GM19238 (cell line): ENCODE data around the gene PODXL2.

Source experiments
- DNase-seq: peaks from one replicate; pipeline ENCODE4 v3.0.0; 2011; ENCODE audit warnings: low spot score; ENCODE audit not compliant: insufficient read length

The PODXL2 gene

GRCh38 chr3:127628426-127628787, 578 bp upstream of the PODXL2 start:
- DNase-seq, result no peak

- no peak for DNase-seq
Observed at GRCh38 chr3:127629467-127630403, 750 bp downstream of the PODXL2 start.

- no peak for DNase-seq
Observed at GRCh38 chr3:127630811-127631714, 2.1 kb downstream of the PODXL2 start.

GRCh38 chr3:127632035-127632820, 3.2 kb downstream of the PODXL2 start:
- no peak for DNase-seq

DNA sequence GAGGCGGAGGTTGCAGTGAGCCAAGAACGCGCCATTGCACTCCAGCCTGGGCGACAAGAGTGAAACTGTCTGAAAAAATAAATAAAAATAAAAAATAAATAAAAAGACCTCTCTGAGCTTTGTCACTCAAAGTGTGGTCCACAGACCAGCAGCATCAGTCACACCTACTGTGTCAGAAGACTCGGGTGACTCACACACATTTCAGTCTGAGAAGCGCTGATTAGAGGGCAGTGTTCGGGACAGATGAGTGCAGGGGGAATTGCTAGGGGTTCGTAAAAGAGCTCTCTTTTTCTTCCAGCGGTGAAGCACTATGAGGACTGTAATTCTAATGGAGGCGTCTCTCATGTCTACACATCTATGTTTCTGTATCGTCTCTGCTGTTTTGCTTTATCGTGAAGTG, 5.7 kb downstream of the PODXL2 start:
- no peak for DNase-seq

DNA sequence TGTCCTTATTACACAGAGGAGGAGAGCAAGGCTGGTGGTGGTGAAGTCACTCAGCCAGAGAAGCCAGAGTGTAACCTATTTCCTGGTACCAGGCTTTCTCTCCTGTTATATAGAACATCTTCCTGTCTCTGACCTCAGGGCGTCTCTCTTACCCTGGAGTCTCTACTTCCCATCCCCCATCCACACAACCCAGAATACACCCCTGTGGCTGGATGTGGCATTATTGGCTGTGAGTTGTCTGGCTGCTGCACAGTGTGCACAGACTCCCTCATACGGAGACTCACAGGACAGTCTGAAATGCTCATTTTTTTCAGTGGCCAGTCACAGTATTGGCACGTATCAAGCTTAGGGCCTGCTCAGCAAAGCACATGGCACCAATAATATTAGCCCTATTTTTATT, 8.6 kb downstream of the PODXL2 start:
- no peak for DNase-seq

DNA sequence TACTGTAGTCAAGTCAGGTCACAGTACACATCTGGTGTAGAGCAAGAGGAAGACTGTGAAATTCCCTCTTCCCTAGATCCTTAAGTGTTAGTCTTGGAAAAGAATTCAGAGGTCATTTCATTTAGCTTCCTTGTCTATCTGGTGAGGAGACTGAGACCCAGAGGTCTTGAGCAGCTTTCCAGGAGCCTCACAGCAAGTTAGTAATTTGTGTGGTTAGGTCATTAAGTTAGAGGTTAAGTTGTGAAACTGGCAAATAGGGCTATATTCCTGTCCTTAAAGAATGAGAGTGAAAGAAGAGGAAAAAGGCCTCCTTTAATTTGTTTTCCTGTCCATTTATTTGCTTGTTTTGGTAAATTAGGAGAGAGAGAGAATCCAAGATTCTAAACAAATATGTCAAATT, 9.0 kb downstream of the PODXL2 start:
- DNase-seq, result no peak

GRCh38 chr3:127639173-127640041, 10.4 kb downstream of the PODXL2 start:
- no peak for DNase-seq

- no peak for DNase-seq
Observed at GRCh38 chr3:127640042-127640355, 11.0 kb downstream of the PODXL2 start.

- DNase-seq, result no peak
Observed at GRCh38 chr3:127644641-127645370, 15.8 kb downstream of the PODXL2 start.

DNA sequence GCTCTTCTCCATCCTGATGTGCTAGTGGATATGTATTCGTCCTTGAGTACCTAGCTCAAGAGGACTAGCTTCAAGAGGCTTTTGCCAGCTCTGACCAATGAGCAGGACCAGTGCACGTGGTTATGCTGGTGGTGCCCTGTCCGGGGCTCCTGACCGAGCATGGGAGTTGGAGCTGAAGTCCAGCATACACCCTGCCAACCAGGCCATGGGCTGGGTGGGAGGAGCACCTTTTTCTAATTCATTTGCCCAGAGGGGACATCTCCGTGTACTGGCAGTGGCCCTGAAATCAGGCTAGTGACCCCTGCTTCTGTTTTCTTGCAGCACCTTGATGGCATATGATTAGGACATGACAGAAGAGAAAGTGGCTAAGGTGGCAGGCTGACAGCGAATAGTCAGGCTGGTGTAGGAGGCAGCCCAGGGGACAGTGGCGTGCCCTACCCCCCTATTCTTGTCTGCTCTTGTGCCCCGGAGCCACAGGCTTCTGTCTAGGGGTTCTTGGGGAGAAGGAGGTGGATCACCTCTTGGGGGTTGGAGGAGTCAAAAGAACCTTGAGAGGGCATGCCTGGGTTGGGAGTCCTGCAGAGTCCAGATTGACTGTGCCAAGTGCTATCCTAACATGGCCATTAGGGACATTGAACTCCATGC, 16.5 kb downstream of the PODXL2 start:
- DNase-seq, result no peak

DNA sequence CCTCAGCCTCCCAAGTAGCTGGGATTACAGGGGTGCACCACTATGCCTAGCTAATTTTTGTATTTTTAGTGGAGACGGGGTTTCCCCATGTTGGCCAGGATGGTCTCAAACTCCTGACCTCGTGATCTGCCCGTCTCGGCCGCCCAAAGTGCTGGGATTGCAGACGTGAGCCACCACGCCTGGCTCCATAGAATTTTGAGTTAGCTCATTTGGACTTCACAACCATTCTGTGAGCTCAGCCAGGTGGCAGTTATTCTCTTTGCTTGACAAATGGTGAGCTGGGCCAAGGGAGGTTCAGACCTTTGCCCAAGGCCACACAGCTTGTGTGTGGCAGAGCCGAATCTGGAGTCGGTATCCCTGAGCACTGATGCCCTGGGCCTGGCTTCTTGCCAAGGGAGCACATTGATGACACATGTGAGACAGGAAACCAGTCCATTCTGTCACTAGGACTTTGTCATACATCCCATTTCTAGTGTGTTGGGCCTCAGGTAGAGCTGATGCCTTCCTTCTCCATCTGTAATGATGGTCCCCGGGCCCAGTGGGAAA, 17.6 kb downstream of the PODXL2 start:
- no peak for DNase-seq

DNA sequence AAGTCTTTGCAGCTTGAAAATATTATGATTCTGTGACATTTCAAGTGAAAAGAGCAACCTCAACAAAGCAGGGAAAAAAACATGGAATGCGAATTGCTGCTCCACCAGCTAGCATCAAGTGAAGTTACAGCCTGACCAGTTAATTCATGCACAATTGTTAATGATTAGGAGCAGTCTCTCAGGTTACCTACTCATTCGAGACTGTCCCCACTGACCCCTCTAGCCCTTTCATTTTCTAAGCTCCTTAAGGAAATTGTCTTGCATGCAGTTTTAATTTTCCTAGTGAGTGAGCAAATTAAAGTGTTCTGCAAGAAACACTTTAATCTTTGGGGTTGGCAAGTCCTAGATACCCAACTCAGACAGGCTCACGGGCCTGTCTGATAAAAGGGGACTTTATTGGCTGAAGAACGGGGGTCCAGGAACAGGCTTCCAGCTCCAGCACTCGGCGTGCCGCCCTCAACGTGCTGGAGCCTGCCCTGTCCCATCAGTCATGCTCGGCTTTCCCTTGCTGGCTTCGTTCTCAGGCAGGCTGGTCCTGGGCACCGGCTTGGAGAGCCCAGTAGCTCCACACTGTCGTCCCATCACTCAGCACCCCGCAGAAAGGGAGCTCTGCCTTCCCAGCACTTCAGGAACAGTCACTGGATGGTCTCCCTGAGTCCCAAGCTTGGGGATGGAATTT, 18.3 kb downstream of the PODXL2 start:
- no peak for DNase-seq

DNA sequence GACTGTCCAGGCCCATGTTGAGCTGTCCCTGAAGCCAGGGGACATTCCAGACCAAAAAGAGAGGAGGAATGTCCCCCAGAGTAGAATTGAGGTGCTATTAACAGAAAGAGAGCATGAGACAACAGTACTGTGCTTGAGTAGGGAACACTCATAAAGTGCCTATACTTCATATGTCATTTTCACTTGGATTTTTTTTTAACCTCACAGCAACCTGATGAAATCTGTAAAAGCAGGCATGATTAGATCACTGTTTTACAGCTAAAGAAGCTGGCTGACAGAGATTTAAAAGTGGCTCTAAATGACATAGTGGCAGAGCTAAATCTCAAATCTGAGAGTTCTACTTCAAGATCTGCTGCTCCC, 18.8 kb downstream of the PODXL2 start:
- no peak for DNase-seq

DNA sequence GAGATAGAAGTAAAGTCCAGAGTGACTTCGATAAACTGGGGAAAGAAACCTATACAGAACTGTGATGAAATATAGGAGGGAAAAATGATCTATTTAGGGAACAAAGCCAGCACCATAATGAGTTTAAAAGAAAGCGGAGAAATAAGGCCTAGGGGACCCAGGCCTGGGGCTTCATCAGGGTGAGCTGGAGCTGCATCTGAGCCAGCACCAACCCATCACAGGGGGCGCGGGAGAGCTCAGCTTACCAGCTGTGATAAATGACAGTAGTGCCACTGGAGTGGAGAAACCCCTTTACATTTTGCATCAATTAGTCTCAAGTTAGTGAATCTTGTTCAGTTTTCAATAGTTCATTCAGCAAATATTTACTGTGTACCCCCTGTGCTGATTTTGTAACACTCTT, 21.3 kb downstream of the PODXL2 start:
- DNase-seq, result no peak

DNA sequence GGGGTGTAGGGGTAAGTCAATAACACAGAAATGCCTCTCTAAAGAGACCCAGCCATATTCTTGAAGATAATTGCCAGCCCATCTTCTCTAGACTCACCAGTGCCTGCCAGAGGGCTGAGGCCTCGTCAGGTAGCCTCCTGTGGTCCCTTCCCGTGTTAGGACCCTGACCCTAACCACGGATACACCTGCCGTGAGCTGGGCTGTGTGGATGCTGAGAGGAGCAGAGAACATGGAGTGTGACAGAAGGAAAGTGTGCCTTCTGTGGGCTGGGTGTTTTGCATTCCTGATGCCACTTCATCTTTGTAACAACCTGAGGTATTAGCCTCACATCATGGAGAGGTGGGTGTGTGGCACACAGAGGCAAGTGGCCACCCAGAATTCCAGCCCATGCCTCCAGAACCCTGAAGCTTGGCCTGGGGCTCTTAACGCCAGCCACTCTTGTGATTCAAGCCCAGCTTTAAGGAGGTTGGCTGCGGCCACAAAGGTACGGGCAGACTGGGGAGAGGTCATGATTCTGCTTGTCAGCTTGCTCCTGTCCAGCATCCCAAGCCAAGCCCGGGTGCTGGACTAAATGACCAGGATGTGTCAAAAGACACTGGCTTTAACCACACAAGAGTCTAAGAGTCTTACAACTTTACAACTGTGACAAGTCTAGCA, 22.7 kb downstream of the PODXL2 start:
- DNase-seq, result no peak

DNA sequence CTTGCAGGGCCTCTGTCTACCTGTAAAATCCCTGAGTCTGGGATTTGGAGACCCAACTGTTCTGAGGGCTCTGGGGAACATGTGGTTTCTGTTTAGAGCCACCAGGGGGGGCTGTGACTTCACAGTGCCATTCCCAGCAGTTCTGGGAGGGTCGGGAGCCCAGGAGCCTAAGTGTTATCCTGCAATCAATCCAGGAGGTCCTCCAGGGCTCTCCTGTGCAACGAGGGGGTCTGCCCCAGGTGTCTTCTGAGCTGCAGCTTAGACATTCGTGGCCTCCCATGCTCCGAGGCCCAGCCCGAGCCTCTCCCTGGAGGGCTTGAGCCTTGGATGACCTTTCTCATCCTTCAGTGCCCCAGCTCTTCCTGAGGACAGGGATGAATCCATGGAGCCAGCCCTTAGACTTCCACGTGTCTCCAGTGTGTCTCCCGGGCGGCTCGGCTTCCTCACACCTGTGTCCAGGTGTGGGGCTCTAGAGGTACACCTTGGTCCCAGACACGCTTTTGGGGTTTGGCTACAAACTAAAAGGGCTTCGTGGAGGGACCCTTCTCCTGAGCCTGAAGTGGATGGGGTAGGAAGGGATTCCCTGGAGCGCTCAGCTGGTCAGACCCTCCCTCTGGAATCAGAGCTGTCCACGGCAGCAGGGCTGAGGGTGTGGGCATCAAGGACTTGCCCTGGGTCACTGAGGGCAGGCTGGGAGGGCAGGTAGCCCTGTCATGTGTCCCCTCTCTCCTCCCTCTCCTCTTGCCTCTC, 23.4 kb downstream of the PODXL2 start:
- peak; percentile 56 for DNase-seq

GRCh38 chr3:127654374-127654773, 25.4 kb downstream of the PODXL2 start:
- DNase-seq, result no peak
